Mammary epithelial cell (primary cell): Measurements from ENCODE around the gene F2.

ENCODE experiments used
- CTCF ChIP-seq, 2 donors: IDR thresholded peaks in 1 of 2; conservative IDR thresholded peaks in 1 of 2; 2 replicates each; pipeline ENCODE4 v1.5.1; 2011 to 2012; ENCODE audit warnings: inconsistent platforms in 2 of 2, low read length in 2 of 2, mild to moderate bottlenecking in 2 of 2, control low read depth in 1 of 2, low read depth in 1 of 2; ENCODE audit not compliant: insufficient read depth in 1 of 2; ENCODE audit errors: extremely low read depth in 1 of 2
- EZH2 ChIP-seq: IDR thresholded peaks from 2 replicates; pipeline ENCODE4 v1.6.1; 2012; ENCODE audit warnings: low read length, inconsistent platforms, borderline replicate concordance

GRCh38 chr11:46711303-46711702 lies 7.7 kb upstream of the F2 start:
- TF ChIP-seq CTCF (conservative IDR thresholded peaks at IDR 0.05 in 1 of 2, IDR thresholded peaks at IDR 0.05 in 1 of 2; ENCODE audit: extremely low read depth in 1 of 2, insufficient read depth in 1 of 2, low read depth in 1 of 2, low read length in 2 of 2) (no peak), EZH2 (no peak)
